Measurements from ENCODE around the gene SUGP1. TPM values are rescaled to one million over a fixed set of nuclear protein-coding genes. Genes with fewer than 3 reads are reported as not detected.
"Not testable (repeated sequence)": the region's sequence is repeated elsewhere in the genome, so short reads cannot be mapped to it uniquely, and the experiment has no call there.

SUGP1 gene
- total RNA-seq, 1 donor from 2014 or later, result 27.0 TPM

DNA sequence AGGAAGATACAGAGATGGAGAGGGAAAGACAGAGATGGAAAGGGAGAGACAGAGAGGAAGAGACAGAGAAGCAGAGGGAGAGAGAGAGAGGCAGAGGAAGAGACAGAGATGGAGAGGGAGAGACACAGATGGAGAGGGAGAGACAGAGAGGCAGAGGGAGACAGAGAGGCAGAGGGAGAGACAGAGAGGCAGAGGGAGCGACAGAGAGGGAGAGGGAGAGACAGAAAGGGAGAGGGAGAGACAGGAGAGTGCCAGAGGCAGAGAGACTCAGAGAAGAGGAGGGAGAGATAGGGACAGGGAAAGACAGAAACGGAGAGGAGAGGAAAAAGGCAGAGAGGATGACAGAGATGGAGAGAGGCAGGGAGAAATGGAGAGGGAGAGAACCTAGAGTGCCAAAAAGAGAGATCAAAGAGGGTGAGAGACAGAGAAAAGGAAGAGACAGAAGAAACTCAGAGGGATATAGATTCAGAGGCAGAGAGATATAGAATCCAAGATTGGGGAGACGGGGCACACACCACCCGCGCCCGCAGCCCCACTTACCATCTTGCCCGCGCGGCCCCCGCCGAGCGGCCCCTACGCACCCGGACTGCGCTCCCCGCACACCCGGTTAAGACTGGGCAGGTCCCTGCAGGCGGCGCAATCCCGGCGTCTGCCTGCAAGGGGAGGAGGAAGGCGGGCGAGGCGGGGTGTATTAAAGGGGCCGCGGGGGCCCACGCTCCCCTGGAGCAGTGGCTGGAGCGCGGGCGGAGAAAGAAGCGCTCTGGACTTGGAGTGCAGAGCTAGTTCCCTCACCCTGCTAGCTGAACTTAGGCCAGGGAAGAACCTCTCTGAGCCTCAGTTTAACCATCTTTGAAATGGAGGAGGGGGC lies 57.9 kb downstream of the SUGP1 start:
- DNase-seq (ENCODE audit: low spot score), result no peak

DNA sequence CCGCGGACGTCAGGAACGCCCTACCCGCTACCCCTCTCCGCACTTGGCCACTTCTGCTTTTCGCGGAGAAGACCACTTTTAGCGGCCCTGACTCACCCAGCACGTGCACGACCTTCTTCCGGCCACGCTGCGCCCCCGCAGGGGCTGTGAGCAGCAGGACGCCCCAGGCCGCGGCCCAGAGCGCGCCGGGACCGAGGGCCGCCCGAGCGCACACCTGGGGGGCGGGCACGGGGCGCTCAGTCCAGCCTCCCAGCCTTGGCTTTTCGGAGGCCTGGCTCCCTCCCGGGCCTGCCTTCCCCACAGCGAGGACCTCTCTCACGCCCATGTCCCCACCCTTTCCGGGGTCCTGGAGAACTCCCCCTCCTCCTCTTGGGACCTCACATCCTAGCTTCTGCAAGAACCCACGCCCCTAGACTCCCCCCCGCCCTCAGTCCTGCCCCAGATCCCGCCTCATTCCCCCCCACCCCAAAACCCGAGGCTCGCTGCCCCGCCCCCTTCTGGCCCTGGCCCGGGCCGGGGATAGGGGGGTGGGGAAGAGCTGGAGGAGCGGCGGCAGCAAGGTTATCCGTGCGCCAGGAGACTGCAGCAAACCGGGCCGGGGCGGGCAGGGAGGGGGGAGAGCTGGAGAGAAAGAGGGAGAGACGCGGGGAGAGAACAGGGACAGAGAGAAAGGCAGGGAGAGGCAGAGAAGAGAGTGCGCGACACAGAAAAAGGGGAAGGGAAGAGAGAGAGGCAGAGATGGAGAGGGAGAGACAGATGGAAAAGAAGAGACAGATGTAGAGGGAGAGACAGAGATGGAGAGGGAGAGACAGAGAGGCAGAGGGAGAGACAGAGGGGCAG lies 58.7 kb downstream of the SUGP1 start:
- DNase-seq (ENCODE audit: low spot score), result peak; percentile 34

DNA sequence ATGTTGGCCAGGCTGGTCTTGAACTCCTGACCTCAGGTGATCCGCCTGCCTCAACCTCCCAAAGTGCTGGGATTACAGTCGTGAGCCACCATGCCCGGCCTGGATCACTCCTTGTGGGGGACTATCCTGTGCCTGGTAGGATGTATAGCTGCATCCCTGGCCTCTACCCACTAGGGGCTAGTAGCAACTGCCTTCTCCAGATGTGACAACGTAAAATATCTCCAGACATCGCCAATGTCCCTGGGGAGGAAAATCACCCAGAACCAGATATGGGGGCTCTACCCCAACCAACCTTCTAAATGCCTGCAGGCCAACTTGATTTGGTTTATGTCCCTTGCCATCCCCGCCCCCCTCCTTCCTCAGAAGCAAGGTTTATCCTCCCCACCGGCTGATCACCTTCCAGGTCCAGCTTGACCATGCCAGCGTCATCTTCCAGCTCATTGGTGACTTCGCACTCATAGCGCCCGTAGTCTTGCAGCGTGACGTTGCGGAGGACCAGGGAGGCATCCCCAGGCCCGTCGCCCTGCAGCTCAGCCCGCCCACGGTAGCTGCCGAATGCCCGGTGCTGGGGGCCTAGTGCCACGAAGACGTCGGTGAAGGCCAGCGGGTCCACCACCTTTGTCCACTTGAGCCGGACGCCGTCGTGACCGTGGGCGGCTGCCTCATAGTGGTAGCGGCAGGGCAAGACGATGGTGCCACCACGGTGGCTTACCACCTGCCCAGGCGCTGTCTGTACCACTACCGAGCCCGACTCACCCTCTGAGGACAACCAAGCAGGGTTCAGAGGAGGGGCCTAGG lies 59.7 kb downstream of the SUGP1 start:
- no peak for DNase-seq (ENCODE audit: low spot score)

GRCh38 chr19:19259741-19260140 lies 60.6 kb downstream of the SUGP1 start:
- DNase-seq (ENCODE audit: low spot score), result no peak

GRCh38 chr19:19258589-19259338 lies 61.5 kb downstream of the SUGP1 start:
- DNase-seq (ENCODE audit: low spot score), result no peak

- no peak for DNase-seq (ENCODE audit: low spot score)
These were observed 62.3 kb downstream of the SUGP1 start for GRCh38 chr19:19257836-19258588.

DNA sequence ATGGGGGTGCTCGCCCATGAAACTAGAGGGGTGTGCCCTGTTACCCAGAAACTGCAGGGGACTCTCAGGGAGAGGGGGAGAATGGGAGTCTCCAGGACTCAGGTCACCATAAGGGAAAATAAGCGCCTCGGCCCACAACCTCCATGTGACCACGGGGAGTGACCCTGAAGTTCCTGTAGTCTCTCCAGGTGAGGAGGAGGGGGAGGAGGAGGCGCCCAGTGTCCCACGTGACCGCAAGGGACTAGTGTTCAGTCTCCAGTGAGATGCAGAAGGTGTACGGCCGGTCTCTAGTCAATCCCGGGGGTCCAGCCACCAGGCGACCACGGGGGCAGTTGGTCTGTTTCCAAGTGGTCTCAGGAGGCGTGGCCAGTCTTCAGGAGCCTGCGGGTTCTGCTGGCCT lies 63.2 kb downstream of the SUGP1 start:
- no peak for DNase-seq (ENCODE audit: low spot score)

GRCh38 chr19:19256072-19256969 lies 64.0 kb downstream of the SUGP1 start:
- DNase-seq (ENCODE audit: low spot score), result no peak

DNA sequence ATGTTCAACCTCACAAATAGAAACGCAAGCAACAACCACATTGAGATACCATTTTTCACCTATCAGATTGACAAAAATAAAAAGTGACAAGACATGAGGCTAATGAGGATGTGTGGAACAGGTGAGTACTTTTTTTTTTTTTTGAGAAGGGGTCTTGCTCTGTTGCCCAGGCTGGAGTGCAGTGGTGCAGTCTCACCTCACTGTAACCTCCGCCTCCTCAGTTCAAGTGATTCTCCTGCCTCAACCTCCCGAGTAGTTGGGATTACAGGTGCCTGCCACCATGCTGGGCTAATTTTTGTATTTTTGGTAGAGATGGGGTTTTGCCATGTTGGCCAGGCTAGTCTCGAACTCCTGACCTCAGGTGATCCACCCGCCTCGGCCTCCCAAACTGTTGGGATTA lies 66.9 kb downstream of the SUGP1 start:
- not testable (repeated sequence) for DNase-seq (ENCODE audit: low spot score)

DNA sequence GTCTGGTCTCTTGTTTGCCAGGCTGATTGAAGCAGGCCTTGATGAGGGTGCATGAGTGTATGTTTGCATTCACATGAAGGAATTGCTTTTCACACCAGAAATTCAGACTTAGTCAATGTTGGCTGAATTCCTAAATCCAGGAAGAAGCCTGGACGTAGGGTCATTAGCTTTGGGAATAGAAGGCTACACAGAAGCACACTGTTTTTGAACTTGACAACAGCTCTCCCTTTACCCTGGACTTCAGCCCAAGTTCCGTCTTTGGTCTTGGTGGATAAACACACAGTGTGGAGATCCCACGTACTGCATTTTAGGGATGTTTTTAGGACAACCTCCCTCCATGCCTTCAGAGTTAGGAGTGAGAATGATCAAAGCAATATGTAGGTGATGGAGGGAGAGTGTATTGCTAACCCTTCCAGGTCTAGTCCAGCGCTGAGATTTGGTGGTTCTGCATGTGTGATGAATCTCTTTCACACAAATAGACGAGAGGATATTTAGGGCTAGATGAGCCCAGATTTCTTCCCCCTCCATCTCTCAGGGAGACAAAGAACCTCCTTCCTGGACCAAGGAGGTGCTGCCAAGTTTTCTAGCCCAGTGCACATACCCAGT lies 70.0 kb downstream of the SUGP1 start:
- no peak for DNase-seq (ENCODE audit: low spot score)

DNA sequence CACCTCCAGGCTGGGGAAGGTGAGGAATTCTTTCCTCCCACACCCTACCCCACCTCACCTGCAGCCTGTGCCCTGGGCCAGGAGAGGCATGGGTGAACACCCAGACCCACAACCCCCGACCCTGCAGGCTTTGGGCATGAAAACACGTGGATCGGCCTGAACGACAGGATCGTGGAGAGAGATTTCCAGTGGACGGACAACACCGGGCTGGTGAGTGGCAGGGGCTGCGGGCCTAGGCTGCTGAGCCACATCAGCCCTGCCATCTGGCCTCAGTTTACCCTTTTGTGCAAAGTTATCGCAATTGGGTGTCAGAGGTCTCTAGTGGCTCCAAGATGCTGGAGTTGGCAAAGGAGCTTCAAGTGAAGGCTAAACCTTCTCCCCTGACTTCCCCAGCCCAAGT lies 79.8 kb downstream of the SUGP1 start:
- no peak for DNase-seq (ENCODE audit: low spot score)

DNA sequence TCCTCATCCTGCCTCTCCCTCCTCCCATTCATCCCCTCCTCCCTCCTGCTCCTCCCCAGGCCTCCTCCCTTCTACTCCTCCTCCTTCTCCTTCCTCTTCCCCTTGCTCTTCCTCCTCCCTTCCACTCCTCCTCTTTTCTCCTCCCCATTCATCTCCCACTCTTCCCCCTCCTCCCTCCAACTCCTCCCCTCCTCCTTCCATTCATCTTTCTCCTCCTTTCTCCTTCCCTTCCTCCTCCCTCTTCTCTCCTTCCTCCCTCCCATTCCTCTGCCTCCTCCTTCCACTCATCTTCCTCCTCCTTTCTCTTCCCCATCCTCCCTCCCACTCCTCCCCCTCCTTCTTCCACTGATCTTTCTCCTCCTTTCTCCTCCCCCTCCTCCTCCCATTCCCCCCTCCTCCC lies 80.6 kb downstream of the SUGP1 start:
- DNase-seq (ENCODE audit: low spot score), result no peak

- no peak for DNase-seq (ENCODE audit: low spot score)
These were observed 82.0 kb downstream of the SUGP1 start for GRCh38 chr19:19238126-19238894.

DNA sequence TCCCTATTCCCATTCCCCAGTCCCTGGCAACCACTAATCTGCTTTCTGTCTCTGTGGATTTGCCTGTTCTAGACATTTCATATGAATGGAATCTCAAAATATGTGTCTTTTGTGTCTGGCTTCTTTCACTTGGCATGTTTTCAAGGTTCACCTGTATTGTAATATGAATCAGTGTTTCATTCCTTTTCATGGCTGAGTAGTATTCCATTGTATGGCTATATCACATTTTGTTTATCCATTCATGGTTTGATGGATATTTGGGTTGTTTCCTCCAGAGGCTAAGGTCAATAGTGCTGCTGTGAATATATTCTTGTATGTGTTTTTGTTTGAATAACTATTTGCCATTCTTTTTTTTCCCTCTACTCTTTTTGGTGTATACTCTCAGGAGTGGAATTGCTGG lies 84.1 kb downstream of the SUGP1 start:
- DNase-seq (ENCODE audit: low spot score), result no peak

DNA sequence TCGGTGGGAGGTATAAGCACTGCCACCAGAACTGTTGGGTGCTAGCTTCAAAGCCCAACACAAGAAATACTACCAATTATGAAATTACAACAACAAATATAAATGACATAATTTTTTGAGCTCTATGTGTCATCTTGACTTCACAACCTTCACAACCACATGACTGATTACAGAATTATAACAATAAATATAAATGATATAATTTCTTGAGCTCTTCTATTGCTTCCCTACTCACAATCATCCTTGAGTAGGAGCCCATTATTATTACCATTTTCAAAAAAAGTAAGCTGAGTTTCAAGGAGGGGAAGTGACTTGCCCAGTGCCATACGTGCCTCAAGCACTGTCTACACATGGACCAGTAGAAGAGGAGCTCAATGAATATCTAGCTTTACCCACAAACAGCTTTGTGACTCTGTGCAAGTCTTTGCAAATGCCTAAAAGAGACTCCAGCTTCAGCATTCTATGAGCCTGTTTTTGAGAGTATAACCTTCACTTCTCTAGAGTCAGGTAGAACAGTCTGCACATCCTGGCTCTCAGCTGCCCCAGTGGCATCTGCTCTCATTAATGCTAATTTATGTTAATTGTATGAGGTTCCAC lies 86.0 kb downstream of the SUGP1 start:
- DNase-seq (ENCODE audit: low spot score), result no peak

- DNase-seq (ENCODE audit: low spot score), result no peak
These were observed 88.0 kb downstream of the SUGP1 start for GRCh38 chr19:19232261-19232721.

DNA sequence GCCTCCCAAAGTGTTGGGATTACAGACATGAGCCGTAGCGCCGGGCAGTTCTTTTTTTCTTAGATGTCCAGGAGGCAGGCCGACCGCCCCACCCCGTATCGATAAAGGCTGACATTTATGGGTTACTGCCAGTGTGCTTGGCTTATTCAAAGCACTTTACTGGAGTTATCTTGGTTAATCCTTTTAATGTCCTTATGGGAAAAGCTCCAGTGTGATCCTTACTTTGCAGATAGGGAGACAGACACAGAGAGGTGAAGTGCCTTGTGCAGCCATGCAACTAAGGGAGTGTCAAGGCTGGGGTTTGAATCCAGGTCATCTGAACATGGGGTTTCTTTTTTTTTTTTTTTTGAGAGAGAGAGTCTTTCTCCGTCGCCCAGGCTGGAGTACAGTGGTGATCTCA lies 89.3 kb downstream of the SUGP1 start:
- DNase-seq (ENCODE audit: low spot score), result no peak

DNA sequence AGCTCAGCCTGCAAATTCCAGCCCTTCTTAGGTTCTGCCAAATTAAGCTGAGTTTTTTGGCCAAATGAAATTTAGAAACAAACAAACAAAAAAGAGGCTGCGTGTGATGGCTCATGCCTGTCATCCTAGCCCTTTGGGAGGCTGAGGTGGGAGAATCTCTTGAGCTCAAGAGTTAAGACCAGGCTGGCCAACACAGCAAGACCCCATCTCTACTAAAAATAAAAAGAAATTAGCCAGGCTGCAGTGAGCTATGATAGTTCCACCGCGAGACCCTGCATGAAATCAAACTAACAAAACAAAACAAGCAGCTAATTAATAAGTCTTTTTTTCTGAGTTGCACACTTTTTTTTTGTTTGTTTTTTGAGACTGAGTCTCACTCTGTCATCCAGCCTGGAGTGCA lies 90.6 kb downstream of the SUGP1 start:
- DNase-seq (ENCODE audit: low spot score), result no peak

Measured in umbilical cord (tissue), 2 donors.